ENCODE results near the gene MYL9. TPM values are rescaled to one million over a fixed set of nuclear protein-coding genes. Genes with fewer than 3 reads are reported as not detected.

Gene MYL9
- total and polyA plus RNA-seq, 9 donors = 69.5 to 1,408 (median 681) TPM

DNA sequence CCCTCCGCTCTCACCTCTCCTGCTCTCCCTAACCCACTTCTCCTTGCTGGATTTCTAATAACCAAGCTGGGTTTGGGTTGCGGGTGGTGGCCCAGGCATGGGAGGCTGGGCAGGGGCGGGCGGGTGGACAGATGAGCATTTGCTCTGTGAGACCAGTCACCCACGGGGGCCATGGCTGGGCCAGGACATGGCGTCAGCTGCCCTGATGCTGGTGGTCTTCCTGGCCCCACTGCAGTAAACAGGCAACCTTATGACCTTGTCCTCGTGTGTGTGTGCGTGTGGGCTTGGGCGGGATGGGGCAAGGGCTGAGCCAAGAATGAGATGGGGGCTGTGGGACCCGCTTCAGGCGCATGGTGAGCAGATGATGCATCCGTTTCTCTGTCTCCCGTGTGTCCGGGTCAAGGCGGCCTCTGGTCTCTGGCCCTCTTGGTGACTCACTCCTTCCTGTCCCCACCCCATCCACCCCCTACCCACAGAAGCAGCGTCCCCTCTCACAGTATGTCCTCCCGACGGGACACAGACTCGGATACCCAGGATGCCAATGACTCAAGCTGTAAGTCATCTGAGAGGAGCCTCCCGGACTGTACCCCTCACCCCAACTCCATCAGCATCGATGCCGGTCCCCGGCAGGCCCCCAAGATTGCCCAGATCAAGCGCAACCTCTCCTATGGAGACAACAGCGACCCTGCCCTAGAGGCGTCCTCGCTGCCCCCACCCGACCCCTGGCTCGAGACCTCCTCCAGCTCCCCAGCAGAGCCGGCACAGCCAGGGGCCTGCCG is 41.4 kb upstream of the MYL9 start:
- Histone ChIP-seq H3K27ac (no peak overlapping the region), H3K27me3 (no peaks in the 10 kb centered on the region), H3K9me3 (no peaks in the 10 kb centered on the region), H3K36me3 (no peaks in the 10 kb centered on the region), H3K4me1 (ENCODE audit: insufficient read depth) (peaks cover 9% of the 10 kb centered on the region), H3K4me3 (no peak overlapping the region)
- no peak for DNase-seq
- intact Hi-C loops (cut with DNase I) = no loop called here
- TF ChIP-seq, protein P1, sequence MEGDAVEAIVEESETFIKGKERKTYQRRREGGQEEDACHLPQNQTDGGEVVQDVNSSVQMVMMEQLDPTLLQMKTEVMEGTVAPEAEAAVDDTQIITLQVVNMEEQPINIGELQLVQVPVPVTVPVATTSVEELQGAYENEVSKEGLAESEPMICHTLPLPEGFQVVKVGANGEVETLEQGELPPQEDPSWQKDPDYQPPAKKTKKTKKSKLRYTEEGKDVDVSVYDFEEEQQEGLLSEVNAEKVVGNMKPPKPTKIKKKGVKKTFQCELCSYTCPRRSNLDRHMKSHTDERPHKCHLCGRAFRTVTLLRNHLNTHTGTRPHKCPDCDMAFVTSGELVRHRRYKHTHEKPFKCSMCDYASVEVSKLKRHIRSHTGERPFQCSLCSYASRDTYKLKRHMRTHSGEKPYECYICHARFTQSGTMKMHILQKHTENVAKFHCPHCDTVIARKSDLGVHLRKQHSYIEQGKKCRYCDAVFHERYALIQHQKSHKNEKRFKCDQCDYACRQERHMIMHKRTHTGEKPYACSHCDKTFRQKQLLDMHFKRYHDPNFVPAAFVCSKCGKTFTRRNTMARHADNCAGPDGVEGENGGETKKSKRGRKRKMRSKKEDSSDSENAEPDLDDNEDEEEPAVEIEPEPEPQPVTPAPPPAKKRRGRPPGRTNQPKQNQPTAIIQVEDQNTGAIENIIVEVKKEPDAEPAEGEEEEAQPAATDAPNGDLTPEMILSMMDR (IDR thresholded peaks at IDR 0.05) = no peak
- 82 to 86% (median 83%) methylated on average over 30 to 31 of the region's 31 CpGs for WGBS, 3 donors

DNA sequence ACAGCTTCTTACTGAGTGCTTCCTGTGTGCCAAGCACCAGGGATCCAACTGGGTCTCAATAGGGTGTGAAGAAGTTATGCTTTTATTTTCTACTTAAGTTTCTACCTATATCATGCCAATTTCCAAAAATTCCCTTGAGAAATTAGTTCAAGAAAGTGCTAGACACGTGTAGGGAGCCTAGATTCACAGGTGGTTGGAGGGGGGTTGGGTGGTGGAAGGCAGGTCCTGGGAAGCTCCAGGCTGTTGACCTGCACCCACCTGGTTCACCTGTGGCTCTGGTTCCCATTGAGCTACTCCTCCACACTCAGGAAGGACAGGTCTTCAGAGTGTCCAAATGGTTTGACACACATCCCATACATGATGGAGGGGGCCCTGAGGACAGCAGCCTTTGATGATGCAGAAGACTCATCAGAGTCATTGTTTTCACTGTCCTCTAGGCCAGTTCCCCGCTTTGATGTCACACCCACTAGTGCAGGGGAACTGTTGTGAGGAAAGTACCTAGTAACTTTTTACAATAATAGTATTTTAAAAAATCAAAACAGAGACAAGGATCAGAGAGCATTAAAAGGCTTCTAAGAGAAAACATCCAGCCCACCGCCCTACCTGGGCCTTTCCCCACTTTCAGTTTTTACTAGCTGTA is 39.8 kb upstream of the MYL9 start:
- Histone ChIP-seq H3K4me1 (ENCODE audit: insufficient read depth) (peaks cover 7% of the 10 kb centered on the region), H3K36me3 (no peaks in the 10 kb centered on the region), H3K9me3 (no peaks in the 10 kb centered on the region), H3K27me3 (no peaks in the 10 kb centered on the region), H3K4me3 (no peak overlapping the region), H3K27ac (no peak overlapping the region)
- intact Hi-C loops (cut with DNase I) = no loop called here
- no peak for DNase-seq
- no peak for TF ChIP-seq POLR2A (IDR thresholded peaks at IDR 0.05)
- TF ChIP-seq EP300 (IDR thresholded peaks at IDR 0.05) = no peak
- TF ChIP-seq, protein P1 (IDR thresholded peaks at IDR 0.05) = no peak
- WGBS, 3 donors = 72 to 78% (median 75%) methylated on average over 3 of the region's 3 CpGs

DNA sequence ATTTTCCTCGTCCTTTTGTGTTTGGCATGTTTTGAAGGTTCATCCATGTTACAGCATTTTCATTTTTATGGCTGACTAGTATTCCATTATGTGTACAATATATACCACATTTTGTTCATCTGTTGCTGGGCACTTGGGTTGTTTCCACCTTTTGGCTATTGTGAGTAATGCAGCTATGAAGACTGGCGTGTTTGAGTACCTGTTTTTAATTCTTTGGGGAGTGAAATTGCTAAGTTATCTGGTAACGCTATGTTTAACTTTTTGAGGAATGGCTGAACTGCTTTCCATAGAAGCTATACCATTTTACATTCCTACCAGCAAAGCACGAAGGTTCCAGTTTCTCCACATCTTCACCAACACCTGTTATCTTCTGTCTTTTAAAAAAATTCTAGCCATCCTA is 37.0 kb upstream of the MYL9 start:
- Histone ChIP-seq H3K4me3 (no peak overlapping the region), H3K4me1 (ENCODE audit: insufficient read depth) (no peaks in the 10 kb centered on the region), H3K36me3 (no peaks in the 10 kb centered on the region), H3K27ac (no peak overlapping the region), H3K9me3 (no peaks in the 10 kb centered on the region), H3K27me3 (no peaks in the 10 kb centered on the region)
- intact Hi-C loops (cut with DNase I) = no loop called here
- TF ChIP-seq EP300 (IDR thresholded peaks at IDR 0.05) (no peak), POLR2A (IDR thresholded peaks at IDR 0.05) (no peak)
- TF ChIP-seq, protein P1 (IDR thresholded peaks at IDR 0.05) = no peak
- DNase-seq = no peak
- WGBS, 3 donors = 83 to 90% (median 84%) methylated on average over 4 of the region's 4 CpGs

DNA sequence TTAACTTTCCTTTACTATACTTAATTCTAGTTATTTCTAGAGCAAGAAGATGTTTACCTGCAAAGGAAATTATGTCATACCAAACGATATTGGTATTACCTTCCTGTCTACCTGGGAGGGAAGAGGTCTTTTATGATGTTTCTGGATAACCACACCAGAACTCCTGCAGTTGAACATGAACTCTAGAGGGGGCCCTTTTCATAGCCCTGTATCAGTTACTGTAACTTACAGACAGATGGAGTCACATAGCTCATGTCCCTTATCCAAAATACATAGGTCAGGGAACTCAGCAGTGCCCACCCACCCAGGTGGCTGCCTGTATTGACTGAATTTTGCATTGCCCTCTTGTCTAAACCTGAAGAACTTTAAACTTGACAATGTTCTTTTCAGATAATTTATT is 35.1 kb upstream of the MYL9 start:
- H3K4me1 ChIP-seq (ENCODE audit: insufficient read depth) = no peaks in the 10 kb centered on the region
- H3K9me3 ChIP-seq = no peaks in the 10 kb centered on the region
- 51 to 63% (median 60%) methylated on average over 1 of the region's 1 CpG for WGBS, 3 donors
- H3K27me3 ChIP-seq = no peaks in the 10 kb centered on the region
- H3K4me3 ChIP-seq = no peak overlapping the region
- TF ChIP-seq, protein P1 (IDR thresholded peaks at IDR 0.05) = no peak
- no peak for TF ChIP-seq EP300 (IDR thresholded peaks at IDR 0.05)
- TF ChIP-seq POLR2A (IDR thresholded peaks at IDR 0.05) = no peak
- no peak overlapping the region for H3K27ac ChIP-seq
- intact Hi-C loops (cut with DNase I) = no loop called here
- H3K36me3 ChIP-seq = no peaks in the 10 kb centered on the region
- DNase-seq = peak in 1 of 5 donors; percentile 1

Measured in ovary (tissue), 9 donors.